ENCODE data around the gene REXO4. TPM values are rescaled to one million over a fixed set of nuclear protein-coding genes. Genes with fewer than 3 reads are reported as not detected.

The REXO4 gene
- total and polyA plus RNA-seq, 2 of the 13 experiments (the other 11 are each of a cell fraction or from before 2014, with no cell fraction given) = 18.5 to 30.4 TPM

DNA sequence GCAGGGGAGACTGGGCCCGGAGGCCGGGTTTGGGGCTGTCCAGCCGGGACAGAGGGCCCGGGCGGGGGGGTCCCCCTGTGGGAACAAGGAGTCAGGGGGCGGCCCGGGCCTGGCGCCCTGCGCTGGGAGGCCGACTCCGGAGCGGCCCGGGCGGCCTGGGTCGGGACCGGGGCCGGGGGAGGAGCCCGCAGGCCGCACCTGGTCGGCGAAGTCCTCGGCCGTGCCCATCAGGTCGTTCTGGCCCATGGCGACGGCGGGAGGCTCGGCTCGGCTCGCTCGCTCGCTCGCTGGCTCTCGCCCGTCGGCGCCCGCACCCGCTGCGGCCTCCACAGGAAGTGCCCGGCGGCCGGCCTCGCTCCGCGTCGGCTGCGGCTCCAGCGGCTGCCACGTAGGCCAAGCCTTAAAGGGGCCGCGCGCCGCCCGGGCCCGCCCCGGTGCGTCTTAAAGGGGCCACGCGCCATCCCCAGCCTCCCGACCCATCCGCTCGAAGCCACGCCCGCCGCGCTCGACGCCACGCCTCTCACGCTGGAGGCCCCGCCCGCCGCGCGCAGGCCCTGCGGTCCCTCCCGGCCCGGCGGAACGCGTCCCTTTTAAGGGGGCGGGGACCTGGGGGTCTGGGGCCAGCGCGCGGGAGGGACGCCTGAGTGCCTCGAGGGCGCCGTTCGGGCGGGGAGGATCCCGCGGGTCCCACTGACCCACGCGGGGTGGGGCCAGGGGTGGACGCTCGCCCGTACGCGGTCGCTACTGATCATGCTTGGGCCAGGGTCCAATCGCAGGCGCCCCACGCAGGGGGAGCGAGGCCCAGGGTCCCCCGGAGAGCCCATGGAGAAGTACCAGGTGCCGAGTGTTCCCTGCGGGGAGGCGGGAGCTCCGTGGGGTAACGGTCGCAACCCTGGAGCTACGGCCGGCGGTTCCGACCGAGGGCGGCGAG lies 41.8 kb downstream of the REXO4 start, which contains the start of the genes STKLD1 and SURF4 (continued):
- 0 out of 2 replicates have a peak, but pooled peaks have one; percentile 16 for TF ChIP-seq ZNF276 (CRISPR knock-in tag; IDR thresholded peaks at IDR 0.05; ENCODE audit: low read depth)
- peak; percentile 9 for TF ChIP-seq ASH2L (IDR thresholded peaks at IDR 0.05; ENCODE audit: insufficient read length, low read depth, low read length)
- peak; percentile 84 for TF ChIP-seq GABPB1 (CRISPR knock-in tag; IDR thresholded peaks at IDR 0.05)
- TF ChIP-seq HMG20A (CRISPR knock-in tag; IDR thresholded peaks at IDR 0.05; ENCODE audit: borderline replicate concordance) = no peak
- TF ChIP-seq HOXA5 (CRISPR knock-in tag; IDR thresholded peaks at IDR 0.05) = peak; percentile 12; the same call in 1 of the 2 replicates
- no peak for TF ChIP-seq ZNF720 (CRISPR knock-in tag; IDR thresholded peaks at IDR 0.05)
- TF ChIP-seq, protein P1, sequence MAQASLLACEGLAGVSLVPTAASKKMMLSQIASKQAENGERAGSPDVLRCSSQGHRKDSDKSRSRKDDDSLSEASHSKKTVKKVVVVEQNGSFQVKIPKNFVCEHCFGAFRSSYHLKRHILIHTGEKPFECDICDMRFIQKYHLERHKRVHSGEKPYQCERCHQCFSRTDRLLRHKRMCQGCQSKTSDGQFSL (CRISPR knock-in tag; IDR thresholded peaks at IDR 0.05) = 0 out of 2 replicates have a peak, but pooled peaks have one; percentile 14
- TF ChIP-seq ELK4 (CRISPR knock-in tag; IDR thresholded peaks at IDR 0.05; ENCODE audit: borderline replicate concordance) = no peak
- TF ChIP-seq ZNF296 (CRISPR knock-in tag; conservative IDR thresholded peaks at IDR 0.05) = 0 out of 2 replicates have a peak, but pooled peaks have one; percentile 63
- TF ChIP-seq SPEN (CRISPR knock-in tag; IDR thresholded peaks at IDR 0.05; ENCODE audit: low read depth) = peak; percentile 76
- TF ChIP-seq ARID4A (CRISPR knock-in tag; IDR thresholded peaks at IDR 0.05; ENCODE audit: borderline replicate concordance) = peak; percentile 45; the same call in 1 of the 2 replicates
- no peak for TF ChIP-seq ZKSCAN1 (IDR thresholded peaks at IDR 0.05; ENCODE audit: low read length)
- TF ChIP-seq NFATC3 (CRISPR knock-in tag; IDR thresholded peaks at IDR 0.05) = 0 out of 2 replicates have a peak, but pooled peaks have one; percentile 40
- peak; percentile 33; the same call in 1 of the 2 replicates for TF ChIP-seq ZNF891 (CRISPR knock-in tag; IDR thresholded peaks at IDR 0.05)
- no peak for TF ChIP-seq HOXA7 (CRISPR knock-in tag; IDR thresholded peaks at IDR 0.05)
- TF ChIP-seq, protein P2, sequence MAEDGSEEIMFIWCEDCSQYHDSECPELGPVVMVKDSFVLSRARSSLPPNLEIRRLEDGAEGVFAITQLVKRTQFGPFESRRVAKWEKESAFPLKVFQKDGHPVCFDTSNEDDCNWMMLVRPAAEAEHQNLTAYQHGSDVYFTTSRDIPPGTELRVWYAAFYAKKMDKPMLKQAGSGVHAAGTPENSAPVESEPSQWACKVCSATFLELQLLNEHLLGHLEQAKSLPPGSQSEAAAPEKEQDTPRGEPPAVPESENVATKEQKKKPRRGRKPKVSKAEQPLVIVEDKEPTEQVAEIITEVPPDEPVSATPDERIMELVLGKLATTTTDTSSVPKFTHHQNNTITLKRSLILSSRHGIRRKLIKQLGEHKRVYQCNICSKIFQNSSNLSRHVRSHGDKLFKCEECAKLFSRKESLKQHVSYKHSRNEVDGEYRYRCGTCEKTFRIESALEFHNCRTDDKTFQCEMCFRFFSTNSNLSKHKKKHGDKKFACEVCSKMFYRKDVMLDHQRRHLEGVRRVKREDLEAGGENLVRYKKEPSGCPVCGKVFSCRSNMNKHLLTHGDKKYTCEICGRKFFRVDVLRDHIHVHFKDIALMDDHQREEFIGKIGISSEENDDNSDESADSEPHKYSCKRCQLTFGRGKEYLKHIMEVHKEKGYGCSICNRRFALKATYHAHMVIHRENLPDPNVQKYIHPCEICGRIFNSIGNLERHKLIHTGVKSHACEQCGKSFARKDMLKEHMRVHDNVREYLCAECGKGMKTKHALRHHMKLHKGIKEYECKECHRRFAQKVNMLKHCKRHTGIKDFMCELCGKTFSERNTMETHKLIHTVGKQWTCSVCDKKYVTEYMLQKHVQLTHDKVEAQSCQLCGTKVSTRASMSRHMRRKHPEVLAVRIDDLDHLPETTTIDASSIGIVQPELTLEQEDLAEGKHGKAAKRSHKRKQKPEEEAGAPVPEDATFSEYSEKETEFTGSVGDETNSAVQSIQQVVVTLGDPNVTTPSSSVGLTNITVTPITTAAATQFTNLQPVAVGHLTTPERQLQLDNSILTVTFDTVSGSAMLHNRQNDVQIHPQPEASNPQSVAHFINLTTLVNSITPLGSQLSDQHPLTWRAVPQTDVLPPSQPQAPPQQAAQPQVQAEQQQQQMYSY (CRISPR knock-in tag; IDR thresholded peaks at IDR 0.05) = no peak
